ENCODE data around the gene C14orf180. TPM values are rescaled to one million over a fixed set of nuclear protein-coding genes. Genes with fewer than 3 reads are reported as not detected.

Gene C14orf180
- total RNA-seq, 1 donor from 2014 or later: 1.7 TPM

GRCh38 chr14:104550340-104550860 is 29.2 kb upstream of the C14orf180 start:
- peak; percentile 15 for DNase-seq (ENCODE audit: low spot score)

- DNase-seq (ENCODE audit: low spot score): peak; percentile 31
Measured at GRCh38 chr14:104550861-104551728, 28.5 kb upstream of the C14orf180 start.

GRCh38 chr14:104551851-104552737 is 27.5 kb upstream of the C14orf180 start:
- DNase-seq (ENCODE audit: low spot score): no peak

GRCh38 chr14:104552738-104553125 is 26.8 kb upstream of the C14orf180 start:
- no peak for DNase-seq (ENCODE audit: low spot score)

- DNase-seq (ENCODE audit: low spot score): no peak
Measured at GRCh38 chr14:104553166-104554087, 26.1 kb upstream of the C14orf180 start.

GRCh38 chr14:104554088-104554607 is 25.4 kb upstream of the C14orf180 start:
- DNase-seq (ENCODE audit: low spot score): no peak

GRCh38 chr14:104554608-104555429 is 24.7 kb upstream of the C14orf180 start:
- no peak for DNase-seq (ENCODE audit: low spot score)

- DNase-seq (ENCODE audit: low spot score): no peak
Measured at GRCh38 chr14:104555430-104556255, 23.9 kb upstream of the C14orf180 start.

GRCh38 chr14:104556256-104557021 is 23.1 kb upstream of the C14orf180 start:
- no peak for DNase-seq (ENCODE audit: low spot score)

GRCh38 chr14:104557086-104557485 is 22.5 kb upstream of the C14orf180 start:
- DNase-seq (ENCODE audit: low spot score): no peak

- no peak for DNase-seq (ENCODE audit: low spot score)
Measured at GRCh38 chr14:104557766-104558165, 21.8 kb upstream of the C14orf180 start.

GRCh38 chr14:104558231-104559027 is 21.1 kb upstream of the C14orf180 start:
- no peak for DNase-seq (ENCODE audit: low spot score)

GRCh38 chr14:104559028-104559803 is 20.3 kb upstream of the C14orf180 start:
- DNase-seq (ENCODE audit: low spot score): no peak

- no peak for DNase-seq (ENCODE audit: low spot score)
Measured at GRCh38 chr14:104559804-104560585, 19.6 kb upstream of the C14orf180 start.

- no peak for DNase-seq (ENCODE audit: low spot score)
Measured at GRCh38 chr14:104560586-104560945, 19.0 kb upstream of the C14orf180 start.

GRCh38 chr14:104561124-104561557 is 18.4 kb upstream of the C14orf180 start:
- DNase-seq (ENCODE audit: low spot score): no peak

Data from ureter (tissue), 1 donor.